Stimulated activated memory B cell treated with anti-CD40 and anti-IgM and Interleukin-4, amounts not matched to agents 10 μg/mL and 1 μg/mL and 100 μg/mL, for 72 hours (primary cell): ENCODE measurements around the gene PELI3.
A peak's percentile ranks its signal among the peaks of the same experiment; 100 is the strongest.

Source experiments
- ATAC-seq: fragments of 150-1000 bp; cut with Tn5 transposase; 2 replicates; pipeline ENCODE4 v1.10.0; 2021
- H3K27ac Mint-ChIP-seq: one replicate; pipeline ENCODE4 v1.8.0; 2022; ENCODE audit warnings: mild to moderate bottlenecking, mixed read lengths
- H3K27me3 Mint-ChIP-seq: one replicate; pipeline ENCODE4 v1.8.0; 2022; ENCODE audit warnings: mixed read lengths
- H3K36me3 Mint-ChIP-seq: one replicate; pipeline ENCODE4 v1.8.0; 2022; ENCODE audit warnings: mixed read lengths
- H3K4me1 Mint-ChIP-seq: one replicate; pipeline ENCODE4 v1.8.0; 2022; ENCODE audit warnings: mixed read lengths
- H3K4me3 Mint-ChIP-seq: one replicate; pipeline ENCODE4 v1.8.0; 2022; ENCODE audit warnings: mild to moderate bottlenecking, moderate library complexity, mixed read lengths
- H3K9me3 Mint-ChIP-seq: one replicate; pipeline ENCODE4 v1.8.0; 2022; ENCODE audit warnings: mixed read lengths

Gene PELI3

DNA sequence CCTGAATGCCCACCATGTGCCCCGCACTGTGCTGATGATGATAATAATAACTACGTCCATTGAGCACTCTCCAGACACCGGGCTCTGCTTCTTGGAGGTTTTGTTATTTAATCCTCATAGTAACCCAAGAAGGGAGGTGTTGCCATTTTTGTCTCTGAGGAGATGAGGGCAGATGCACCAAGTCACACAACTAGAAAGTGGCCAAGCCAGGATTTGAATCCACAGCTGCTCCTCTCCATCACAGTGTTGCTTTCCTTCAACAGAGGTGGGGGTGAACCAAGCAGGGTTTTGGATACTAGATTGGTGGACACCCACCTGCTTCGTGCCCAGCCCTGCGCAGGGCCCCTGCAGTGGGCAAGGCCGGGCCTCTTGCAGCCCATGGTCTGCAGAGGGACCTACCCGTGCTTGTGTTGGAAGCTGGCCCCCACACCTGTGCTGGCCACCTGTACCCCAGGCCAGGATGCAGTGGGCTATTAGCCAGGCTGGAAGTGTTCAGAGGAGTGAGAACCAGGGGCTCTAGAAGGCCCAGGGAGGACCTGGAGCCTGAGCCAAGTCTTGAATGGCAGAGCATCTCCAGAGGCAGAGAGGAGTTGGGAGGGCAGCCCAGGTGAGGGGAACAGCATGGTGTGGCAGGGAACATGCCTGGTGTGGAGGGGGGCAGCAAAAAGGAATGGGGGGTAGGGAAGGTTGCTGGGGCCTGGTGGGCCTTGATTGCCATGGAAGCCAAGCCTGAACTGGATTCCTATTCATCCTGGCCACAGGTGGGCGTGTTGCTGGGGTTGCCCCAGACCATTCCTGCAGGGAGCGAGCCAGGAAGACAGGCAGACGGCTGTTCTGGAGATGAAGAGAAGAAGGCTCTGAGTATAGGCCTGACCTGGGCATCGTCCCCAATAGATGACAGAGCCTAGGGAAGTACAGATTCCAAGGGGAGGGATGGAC, 10.8 kb downstream of the PELI3 start:
- H3K9me3 Mint-ChIP-seq, result no peaks in the 10 kb centered on the region
- no peaks in the 10 kb centered on the region for H3K27me3 Mint-ChIP-seq
- peaks cover 13% of the 10 kb centered on the region for H3K36me3 Mint-ChIP-seq
- H3K27ac Mint-ChIP-seq, result no peak overlapping the region
- peak overlapping the region; percentile 35 for H3K4me3 Mint-ChIP-seq
- ATAC-seq, result no peak
- H3K4me1 Mint-ChIP-seq, result peaks cover 30% of the 10 kb centered on the region

- H3K36me3 Mint-ChIP-seq, result peaks cover 13% of the 10 kb centered on the region
- no peaks in the 10 kb centered on the region for H3K27me3 Mint-ChIP-seq
- no peak for ATAC-seq
- no peaks in the 10 kb centered on the region for H3K9me3 Mint-ChIP-seq
- peak overlapping the region; percentile 91 for H3K27ac Mint-ChIP-seq
- peaks cover 30% of the 10 kb centered on the region for H3K4me1 Mint-ChIP-seq
- H3K4me3 Mint-ChIP-seq, result peak overlapping the region; percentile 93
Measured at GRCh38 chr11:66478729-66479393, 12.2 kb downstream of the PELI3 start.

GRCh38 chr11:66479394-66480116, 12.8 kb downstream of the PELI3 start:
- no peaks in the 10 kb centered on the region for H3K9me3 Mint-ChIP-seq
- H3K4me1 Mint-ChIP-seq, result peaks cover 30% of the 10 kb centered on the region
- peak overlapping the region; percentile 93 for H3K4me3 Mint-ChIP-seq
- H3K27ac Mint-ChIP-seq, result peak overlapping the region; percentile 91
- ATAC-seq, result no peak
- H3K36me3 Mint-ChIP-seq, result peaks cover 13% of the 10 kb centered on the region
- H3K27me3 Mint-ChIP-seq, result no peaks in the 10 kb centered on the region

DNA sequence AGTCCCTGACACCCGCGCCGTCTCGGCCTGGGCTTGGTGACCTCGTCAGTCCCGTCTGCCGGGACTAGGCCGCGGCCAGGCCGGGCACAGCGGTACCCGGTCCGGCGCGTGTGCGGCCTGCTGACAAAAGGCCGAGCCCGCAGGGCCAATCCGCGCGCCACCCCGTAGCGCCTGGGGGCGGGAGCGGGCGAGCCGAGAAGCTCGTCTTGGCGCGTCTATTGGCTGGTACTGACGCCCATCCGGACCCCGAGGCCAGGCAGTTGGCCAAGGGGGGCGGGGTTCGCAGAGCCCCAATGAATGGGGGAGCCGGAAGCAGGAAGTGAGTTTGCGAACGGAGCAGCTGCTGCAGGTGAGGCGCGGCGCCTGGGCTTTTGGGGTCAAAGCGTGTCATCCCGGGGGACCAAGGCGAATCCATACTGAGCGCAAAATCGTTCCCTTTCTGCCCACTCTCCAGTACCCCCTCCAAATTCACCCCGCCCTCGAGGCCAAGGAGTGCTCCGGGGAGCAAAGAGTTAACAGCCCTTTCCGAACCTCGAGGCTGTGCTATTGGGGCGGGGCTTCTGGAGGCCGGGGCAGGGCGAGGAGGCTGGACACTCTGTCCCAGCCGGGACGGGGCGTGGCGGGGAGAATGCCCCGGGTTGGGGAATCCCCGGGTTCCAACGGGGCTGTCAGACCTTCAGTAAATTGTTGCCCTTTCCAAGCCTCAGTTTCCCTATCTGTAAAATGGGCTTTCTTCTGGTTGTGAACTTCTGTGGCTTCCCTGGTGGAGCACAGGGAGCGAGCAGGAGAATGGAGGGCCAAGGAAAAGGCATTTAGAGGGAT, 13.6 kb downstream of the PELI3 start, which contains the start of gene DPP3:
Gene DPP3, plus strand, starts transcription at position 318 of the 822 bp plus-strand sequence. CDS start 1,767 bp downstream, outside the sequence.
- Mint-ChIP-seq H3K4me1 (peaks cover 30% of the 10 kb centered on the region), H3K9me3 (no peaks in the 10 kb centered on the region), H3K4me3 (peak within 1 kb of the TSS; percentile 93), H3K36me3 (peaks cover 13% of the 10 kb centered on the region), H3K27ac (peak within 1 kb of the TSS; percentile 91), H3K27me3 (no peaks in the 10 kb centered on the region)
- peak; percentile 98 for ATAC-seq

- Mint-ChIP-seq H3K27ac (no peak overlapping the region), H3K4me1 (peaks cover 6% of the 10 kb centered on the region), H3K4me3 (no peak overlapping the region), H3K27me3 (no peaks in the 10 kb centered on the region), H3K36me3 (peaks cover 41% of the 10 kb centered on the region), H3K9me3 (no peaks in the 10 kb centered on the region)
- ATAC-seq, result no peak
Measured at GRCh38 chr11:66484806-66485380, 18.2 kb downstream of the PELI3 start.

GRCh38 chr11:66488957-66489356, 22.3 kb downstream of the PELI3 start:
- Mint-ChIP-seq H3K27me3 (no peaks in the 10 kb centered on the region), H3K27ac (no peak overlapping the region), H3K9me3 (no peaks in the 10 kb centered on the region)

DNA sequence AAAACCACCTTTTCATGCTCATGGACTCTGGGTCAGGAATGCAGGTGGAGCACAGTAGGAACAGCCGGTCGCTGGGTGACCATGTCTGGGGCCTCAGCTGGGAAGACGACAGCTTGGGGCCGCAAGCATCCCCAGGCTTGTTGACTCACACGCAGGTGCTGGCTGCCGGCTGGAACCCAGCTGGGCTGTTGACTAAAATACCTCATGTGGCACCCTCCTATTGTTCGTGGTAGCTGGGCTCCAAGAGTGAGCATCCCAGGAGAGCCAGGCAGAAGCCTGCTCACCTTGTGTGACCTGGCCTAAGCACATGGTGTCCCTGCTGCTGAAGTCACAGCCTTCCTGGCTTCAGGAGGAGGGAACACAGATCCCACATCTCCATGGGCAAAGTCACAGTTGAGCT, 22.9 kb downstream of the PELI3 start:
- Mint-ChIP-seq H3K4me1 (no peaks in the 10 kb centered on the region), H3K36me3 (peaks cover 56% of the 10 kb centered on the region), H3K27ac (no peak overlapping the region), H3K27me3 (no peaks in the 10 kb centered on the region), H3K9me3 (no peaks in the 10 kb centered on the region), H3K4me3 (no peak overlapping the region)
- ATAC-seq, result no peak

More at GRCh38 chr11:66488957-66489356, 22.3 kb downstream of the PELI3 start:
- no peak for ATAC-seq
- Mint-ChIP-seq H3K4me1 (no peaks in the 10 kb centered on the region), H3K4me3 (no peak overlapping the region), H3K36me3 (peaks cover 52% of the 10 kb centered on the region)

- no peak for ATAC-seq
- peaks cover 50% of the 10 kb centered on the region for H3K36me3 Mint-ChIP-seq
- H3K27ac Mint-ChIP-seq, result no peak overlapping the region
- H3K27me3 Mint-ChIP-seq, result no peaks in the 10 kb centered on the region
- no peaks in the 10 kb centered on the region for H3K4me1 Mint-ChIP-seq
- H3K4me3 Mint-ChIP-seq, result no peak overlapping the region
- H3K9me3 Mint-ChIP-seq, result no peaks in the 10 kb centered on the region
Measured at GRCh38 chr11:66491315-66491935, 24.7 kb downstream of the PELI3 start.

GRCh38 chr11:66492161-66492865, 25.6 kb downstream of the PELI3 start:
- ATAC-seq, result no peak
- no peaks in the 10 kb centered on the region for H3K9me3 Mint-ChIP-seq
- peaks cover 49% of the 10 kb centered on the region for H3K36me3 Mint-ChIP-seq
- no peak overlapping the region for H3K4me3 Mint-ChIP-seq
- no peak overlapping the region for H3K27ac Mint-ChIP-seq
- no peaks in the 10 kb centered on the region for H3K27me3 Mint-ChIP-seq
- no peaks in the 10 kb centered on the region for H3K4me1 Mint-ChIP-seq

DNA sequence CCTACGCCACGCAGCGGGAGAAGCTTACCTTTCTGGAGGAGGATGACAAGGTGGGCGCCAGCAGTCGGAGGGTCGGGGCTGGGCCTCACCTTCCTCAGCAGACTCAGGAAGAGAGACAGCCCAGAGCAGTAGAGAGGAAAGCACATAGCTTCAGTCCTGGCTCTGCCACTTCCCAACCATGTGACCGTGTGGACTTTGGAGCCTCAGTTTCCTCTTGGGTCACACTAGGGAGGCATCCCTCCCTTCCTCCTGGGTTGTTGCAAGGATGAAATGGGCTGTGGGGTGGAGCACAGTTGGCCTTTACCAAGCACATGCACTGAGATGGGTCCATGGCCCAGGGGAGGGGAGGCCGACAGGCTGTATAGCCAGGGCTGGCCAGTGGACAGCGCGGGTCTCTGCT, 26.4 kb downstream of the PELI3 start:
- no peak for ATAC-seq
- H3K4me1 Mint-ChIP-seq, result no peaks in the 10 kb centered on the region
- no peak overlapping the region for H3K4me3 Mint-ChIP-seq
- no peaks in the 10 kb centered on the region for H3K27me3 Mint-ChIP-seq
- H3K36me3 Mint-ChIP-seq, result peaks cover 41% of the 10 kb centered on the region
- H3K9me3 Mint-ChIP-seq, result no peaks in the 10 kb centered on the region
- no peak overlapping the region for H3K27ac Mint-ChIP-seq

GRCh38 chr11:66494458-66494857, 27.8 kb downstream of the PELI3 start:
- no peaks in the 10 kb centered on the region for H3K9me3 Mint-ChIP-seq
- no peaks in the 10 kb centered on the region for H3K4me1 Mint-ChIP-seq
- H3K27ac Mint-ChIP-seq, result no peak overlapping the region
- no peaks in the 10 kb centered on the region for H3K27me3 Mint-ChIP-seq
- no peak for ATAC-seq
- H3K36me3 Mint-ChIP-seq, result peaks cover 37% of the 10 kb centered on the region
- no peak overlapping the region for H3K4me3 Mint-ChIP-seq

DNA sequence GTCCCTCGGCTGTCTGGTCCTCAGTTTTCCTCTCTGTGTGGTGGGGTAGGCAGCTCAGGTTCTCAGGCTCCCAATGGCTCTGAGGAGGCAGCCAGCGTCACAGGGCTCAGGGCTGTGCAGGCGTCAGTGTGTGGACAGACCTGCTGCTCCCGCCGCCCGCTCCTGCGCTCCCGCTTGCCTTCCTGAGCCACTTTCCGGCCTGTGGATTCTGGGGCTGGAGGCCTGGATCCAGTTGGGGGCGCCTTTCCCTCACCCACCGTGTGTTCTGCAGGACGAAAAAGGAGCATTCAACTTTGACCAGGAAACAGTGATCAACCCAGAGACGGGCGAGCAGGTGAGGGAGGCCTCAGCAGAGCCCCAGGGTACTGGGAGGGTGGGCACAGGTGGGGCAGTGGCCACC, 28.2 kb downstream of the PELI3 start:
- no peak overlapping the region for H3K27ac Mint-ChIP-seq
- H3K9me3 Mint-ChIP-seq, result no peaks in the 10 kb centered on the region
- H3K4me1 Mint-ChIP-seq, result no peaks in the 10 kb centered on the region
- H3K27me3 Mint-ChIP-seq, result no peaks in the 10 kb centered on the region
- H3K4me3 Mint-ChIP-seq, result no peak overlapping the region
- peaks cover 36% of the 10 kb centered on the region for H3K36me3 Mint-ChIP-seq
- no peak for ATAC-seq

DNA sequence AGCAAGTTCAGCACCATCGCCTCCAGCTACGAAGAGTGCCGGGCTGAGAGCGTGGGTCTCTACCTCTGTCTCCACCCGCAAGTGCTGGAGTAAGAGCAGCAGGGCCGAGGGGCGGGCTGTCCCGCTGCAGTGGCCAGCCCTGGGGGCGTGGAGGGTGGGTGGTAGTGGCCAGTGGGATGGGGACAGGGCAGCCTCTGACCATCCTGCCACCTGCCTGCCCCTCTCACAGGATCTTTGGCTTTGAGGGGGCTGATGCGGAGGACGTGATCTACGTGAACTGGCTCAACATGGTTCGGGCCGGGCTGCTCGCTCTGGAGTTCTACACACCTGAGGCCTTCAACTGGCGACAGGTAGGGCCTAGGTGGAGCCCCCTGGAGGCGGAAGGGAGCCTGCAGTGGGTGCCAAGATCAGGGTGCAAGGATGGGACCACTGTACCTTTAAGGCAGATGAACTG, 28.7 kb downstream of the PELI3 start:
- no peaks in the 10 kb centered on the region for H3K27me3 Mint-ChIP-seq
- no peak for ATAC-seq
- no peak overlapping the region for H3K27ac Mint-ChIP-seq
- H3K36me3 Mint-ChIP-seq, result peaks cover 40% of the 10 kb centered on the region
- no peaks in the 10 kb centered on the region for H3K9me3 Mint-ChIP-seq
- no peaks in the 10 kb centered on the region for H3K4me1 Mint-ChIP-seq
- H3K4me3 Mint-ChIP-seq, result no peak overlapping the region
